DMS53 treated with DMSO at 0.1 percent for 48 hours (cell line): ENCODE results near the gene GLE1.
"Not testable (repeated sequence)": the region's sequence is repeated elsewhere in the genome, so short reads cannot be mapped to it uniquely, and the experiment has no call there.

ENCODE experiments used
- DNase-seq: peaks from one replicate; lab custom pipeline; 2025; ENCODE audit not compliant: unreplicated experiment; lab: John Stamatoyannopoulos, UW

Gene GLE1

DNA sequence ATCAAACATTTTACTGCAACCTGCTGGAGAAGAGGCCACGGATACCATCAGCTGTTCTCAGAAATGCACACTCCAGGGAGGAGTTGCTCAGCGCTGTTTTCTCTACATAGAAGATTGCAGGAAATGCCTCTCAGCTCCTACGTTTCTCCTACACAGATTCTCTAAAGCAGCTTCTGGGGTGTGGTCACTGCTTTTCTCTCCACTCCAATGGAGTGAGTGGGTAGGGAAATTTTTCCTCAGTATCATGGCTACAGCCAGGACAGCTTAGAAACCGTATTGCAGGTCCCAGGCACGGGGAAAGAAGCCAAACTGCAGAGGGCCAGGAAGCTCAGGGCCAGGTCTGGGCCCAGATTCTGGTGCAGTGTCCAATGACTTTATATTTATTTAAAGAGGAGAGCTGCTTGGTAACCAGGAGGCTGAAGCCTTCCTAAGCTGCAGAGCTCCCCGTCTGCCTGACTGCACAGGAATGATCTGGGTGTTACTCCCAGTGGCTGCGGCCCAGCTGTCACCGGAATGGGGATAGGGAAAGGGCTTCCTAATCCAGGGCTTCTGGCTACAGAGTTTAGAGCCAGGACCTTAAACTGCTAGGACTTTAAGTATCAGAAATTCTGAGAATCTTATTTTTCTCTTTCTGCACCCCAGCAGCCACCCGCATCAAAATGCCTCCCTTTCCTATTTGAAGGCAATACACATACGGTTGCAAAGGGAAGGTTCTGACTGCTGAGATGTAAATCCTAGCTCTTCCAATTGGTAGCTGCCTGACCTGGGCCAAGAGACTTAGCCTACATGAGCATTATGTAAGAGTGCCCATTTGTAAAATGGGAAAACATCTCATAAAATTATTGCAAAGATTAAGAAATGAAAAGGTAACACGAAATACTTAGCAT is 46.5 kb downstream of the GLE1 start:
- no peak for DNase-seq

DNA sequence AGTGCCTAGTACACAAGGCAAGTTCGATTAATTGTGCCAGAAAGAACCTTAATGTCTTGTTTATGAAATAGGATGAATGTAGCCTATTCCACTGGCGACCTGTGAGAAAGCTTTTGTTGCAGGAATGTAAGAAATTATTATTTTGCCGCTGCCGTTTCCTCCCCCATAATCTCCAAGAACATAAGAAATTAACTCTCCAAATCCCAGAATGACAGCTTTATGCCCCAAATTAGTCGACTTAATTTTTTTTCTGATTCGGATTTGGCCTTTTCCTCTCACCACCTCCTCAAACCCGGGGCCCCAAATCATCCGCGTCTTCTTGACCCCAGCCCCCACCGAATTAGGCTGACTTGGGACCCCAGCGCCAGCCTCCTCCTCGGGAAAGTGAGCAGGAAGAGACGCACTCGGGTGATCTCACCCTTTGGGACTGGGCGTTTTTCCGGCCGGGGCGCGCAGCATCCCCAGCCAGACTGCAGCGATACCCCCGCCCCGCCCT is 47.2 kb downstream of the GLE1 start:
- no peak for DNase-seq

DNA sequence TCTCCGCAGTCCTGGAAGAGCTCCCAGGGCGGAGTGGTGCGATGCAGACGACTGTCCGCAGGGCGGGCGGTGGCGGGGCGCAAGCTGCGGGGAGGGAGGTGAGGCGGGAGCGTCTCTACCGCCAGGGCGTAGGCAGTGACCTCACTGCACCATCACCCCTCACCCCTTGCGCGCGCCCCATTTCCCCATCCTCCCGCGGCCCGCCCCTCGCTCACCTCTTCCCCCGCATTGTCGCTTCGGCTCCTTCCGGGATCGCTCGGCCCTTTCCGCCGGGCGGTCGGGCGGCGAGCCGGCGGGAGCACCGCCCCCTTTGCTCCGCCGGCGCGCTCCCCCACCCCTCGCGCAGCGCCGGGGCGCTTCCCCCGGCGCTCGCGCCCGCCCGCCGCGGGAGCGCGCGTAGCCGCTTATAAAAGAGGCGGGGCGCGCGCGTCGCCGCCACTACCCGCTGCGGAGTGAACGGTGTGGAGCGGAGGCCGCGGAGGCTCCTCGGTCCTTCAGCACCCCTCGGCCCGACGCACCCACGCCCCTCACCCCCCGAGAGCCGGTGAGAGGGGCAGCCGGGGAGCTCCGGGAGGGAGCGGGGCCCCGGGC is 47.7 kb downstream of the GLE1 start, which contains the start of gene SPTAN1:
Gene SPTAN1, plus strand, starts transcription at position 435 of the 591 bp plus-strand sequence. CDS start 14,154 bp downstream, outside the sequence.
- DNase-seq, result peak; percentile 84

- peak; percentile 9 for DNase-seq
Measured at GRCh38 chr9:128552744-128553440, 48.4 kb downstream of the GLE1 start.

GRCh38 chr9:128553728-128554127 is 49.2 kb downstream of the GLE1 start:
- no peak for DNase-seq

- no peak for DNase-seq
Measured at GRCh38 chr9:128554155-128554862, 49.8 kb downstream of the GLE1 start.

DNA sequence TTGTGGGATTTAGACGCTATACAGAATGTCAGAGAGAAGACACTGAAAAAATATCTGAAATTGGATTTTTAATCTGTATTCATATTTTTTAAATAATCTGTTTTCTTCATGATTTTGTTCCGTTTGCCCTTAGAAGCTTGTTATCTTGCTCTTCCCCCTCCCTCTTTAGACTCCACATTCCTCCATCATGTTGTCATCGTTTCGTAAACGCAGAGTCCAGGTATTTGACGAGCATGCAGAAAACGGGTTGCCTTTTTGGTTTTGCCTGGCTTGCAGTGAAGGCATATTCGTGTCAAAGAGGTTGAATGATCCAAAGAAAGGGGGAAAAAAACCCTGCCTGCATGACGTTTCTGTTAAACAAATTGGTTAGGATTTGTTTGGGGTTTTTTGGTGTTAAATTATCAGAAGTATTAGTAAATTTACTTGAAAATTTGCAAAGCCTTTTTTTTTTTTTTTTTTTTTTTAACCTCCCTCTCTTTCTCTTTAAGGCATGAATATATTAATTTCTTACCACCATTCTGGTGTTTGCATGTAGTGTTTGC is 50.7 kb downstream of the GLE1 start:
- DNase-seq, result no peak

DNA sequence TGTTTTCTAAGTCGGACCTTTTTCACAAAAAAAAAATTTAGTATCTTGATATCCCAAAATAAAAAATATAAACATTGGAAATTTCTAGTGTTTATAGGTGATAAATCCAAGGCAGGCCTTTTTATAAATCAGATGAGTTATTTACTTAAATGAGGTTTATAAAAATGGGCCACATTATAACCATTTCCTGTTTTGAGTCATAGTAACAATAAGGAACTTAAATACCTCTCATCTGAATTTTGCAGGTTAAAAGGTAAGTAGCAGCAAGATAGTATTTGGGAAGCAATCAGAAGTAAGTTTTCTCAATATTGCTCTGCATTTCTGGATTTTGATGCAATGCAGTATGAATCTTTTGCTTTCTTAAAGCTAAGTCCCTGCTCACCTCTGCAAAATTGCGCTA is 51.8 kb downstream of the GLE1 start:
- DNase-seq, result no peak

- DNase-seq, result no peak
Measured at GRCh38 chr9:128556926-128557634, 52.6 kb downstream of the GLE1 start.

GRCh38 chr9:128558431-128559310 is 54.2 kb downstream of the GLE1 start:
- DNase-seq, result no peak

DNA sequence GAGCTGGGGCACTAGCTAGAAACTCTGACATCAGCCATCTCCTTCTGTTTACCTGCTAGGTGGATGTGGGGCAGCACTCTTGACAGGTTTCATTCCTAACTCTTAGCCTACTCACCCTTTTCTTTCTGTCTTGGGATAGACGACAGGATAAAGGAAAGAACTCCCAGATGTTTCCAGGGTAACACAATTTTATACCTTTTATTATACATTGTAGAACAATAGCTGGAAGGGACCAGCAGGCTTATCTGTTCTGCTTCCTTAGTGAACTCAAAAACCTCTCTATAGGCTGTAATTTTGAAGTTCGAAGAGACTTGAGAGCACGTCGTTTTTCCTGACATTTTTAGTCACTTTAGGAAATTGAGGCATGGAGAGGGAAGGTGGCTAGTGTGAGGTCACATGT is 61.1 kb downstream of the GLE1 start:
- no peak for DNase-seq

DNA sequence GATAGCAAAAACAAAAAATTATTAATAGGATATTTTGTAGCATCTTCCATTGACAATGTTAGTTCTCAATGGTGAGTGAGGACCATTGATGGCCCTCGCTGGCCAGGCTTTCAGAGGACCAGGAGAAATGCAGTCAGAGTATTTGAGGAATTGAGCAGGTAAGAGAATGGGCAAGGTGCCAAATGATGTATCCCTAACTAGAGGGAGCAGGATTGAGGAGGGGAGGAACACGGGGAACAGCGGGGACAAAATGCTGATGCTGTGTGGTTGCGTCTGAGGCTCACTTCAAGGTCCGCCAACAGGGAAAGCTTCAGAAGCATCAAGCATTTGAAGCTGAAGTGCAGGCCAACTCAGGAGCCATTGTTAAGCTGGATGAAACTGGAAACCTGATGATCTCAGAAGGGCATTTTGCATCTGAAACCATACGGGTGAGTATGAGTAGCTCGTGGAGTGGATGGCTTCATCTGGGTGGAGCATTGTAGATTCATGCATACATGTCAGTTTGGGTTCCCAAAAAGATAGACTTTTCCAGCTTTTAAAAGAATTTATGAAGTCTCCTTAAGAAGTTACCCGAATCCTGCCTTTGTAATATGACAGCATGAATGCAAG is 64.1 kb downstream of the GLE1 start:
- no peak for DNase-seq

DNA sequence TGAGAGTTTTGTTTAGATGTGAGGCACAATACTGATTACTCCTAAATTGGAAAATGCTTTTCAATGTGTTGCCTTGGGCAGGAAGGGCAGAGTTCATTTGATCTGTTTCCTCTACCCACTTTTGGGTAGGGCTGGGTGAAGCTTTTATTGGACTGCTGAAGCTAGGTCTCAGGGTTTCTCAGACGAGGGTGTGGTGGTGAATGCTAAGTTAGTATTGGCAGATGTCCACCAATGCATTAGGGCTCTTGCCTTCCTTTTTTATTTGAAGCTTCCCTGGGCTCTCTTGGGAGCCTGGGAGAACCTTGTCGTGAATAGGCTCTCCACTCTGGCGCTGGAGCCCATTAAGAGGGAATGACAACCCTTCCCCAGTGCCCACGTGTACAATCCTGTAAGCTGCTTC is 71.0 kb downstream of the GLE1 start:
- no peak for DNase-seq

DNA sequence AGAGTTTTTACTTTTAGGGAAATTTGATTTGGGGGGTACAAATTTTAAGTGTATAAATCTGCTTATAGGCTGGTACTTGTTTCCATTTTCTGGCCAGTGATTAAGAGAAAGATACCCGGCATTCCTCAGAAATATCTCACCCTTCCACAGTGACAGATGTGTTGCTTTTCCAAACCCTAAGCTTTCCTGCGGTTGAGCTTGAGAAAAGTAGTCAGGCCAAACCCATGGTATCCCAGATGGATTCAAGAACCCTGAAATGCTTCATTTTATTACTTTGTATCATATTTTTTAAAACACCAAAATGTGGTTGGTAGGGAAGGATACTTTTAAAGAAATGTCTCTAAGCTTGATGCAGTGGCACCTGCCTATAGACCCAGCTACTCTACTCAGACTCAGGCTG is 71.4 kb downstream of the GLE1 start:
- no peak for DNase-seq

DNA sequence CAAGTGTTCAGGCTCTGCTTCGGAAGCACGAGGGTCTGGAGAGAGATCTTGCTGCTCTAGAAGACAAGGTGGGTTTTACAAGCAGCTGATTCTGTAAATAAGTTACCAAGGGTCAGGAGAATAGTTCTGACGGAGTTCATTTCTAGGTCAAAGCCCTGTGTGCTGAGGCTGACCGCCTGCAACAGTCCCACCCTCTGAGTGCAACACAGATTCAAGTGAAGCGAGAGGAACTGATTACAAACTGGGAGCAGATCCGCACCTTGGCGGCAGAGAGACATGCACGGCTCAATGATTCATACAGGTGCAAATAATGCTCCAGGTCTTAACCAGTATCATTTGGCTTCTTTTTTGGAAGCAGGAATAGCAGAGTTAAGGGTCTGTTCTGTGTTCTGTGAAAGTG is 72.7 kb downstream of the GLE1 start:
- no peak for DNase-seq

- no peak for DNase-seq
Measured at GRCh38 chr9:128579194-128579593, 74.7 kb downstream of the GLE1 start.

- DNase-seq, result no peak
Measured at GRCh38 chr9:128580731-128581130, 76.2 kb downstream of the GLE1 start.

DNA sequence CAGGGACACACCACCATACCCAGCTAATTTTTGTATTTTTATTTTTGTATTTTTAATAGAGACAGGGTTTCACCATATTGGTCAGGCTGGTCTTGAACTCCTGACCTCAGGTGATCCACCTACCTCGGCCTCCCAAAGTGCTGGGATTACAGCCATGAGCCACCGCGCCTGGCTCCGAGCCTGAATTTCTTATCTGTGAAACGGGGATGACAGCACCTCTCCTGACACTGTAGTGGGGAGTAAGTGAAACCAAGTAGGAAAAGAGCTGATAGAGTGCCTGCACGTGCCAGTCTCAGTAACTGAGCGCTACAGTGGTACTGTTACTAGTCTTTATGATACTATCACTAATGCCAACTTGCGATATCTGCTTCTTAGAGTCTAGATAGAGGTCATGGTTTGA is 80.6 kb downstream of the GLE1 start:
- not testable (repeated sequence) for DNase-seq

GRCh38 chr9:128586934-128587333 is 82.4 kb downstream of the GLE1 start:
- DNase-seq, result not testable (repeated sequence)
